NCI-H187 treated with DMSO at 0.1 percent for 48 hours (cell line): ENCODE results near the gene PTPRN.

ENCODE experiments used
- DNase-seq: peaks from one replicate; lab custom pipeline; 2025; lab: John Stamatoyannopoulos, UW

The PTPRN gene

GRCh38 chr2:219245148-219245898 is 63.9 kb downstream of the PTPRN start, which contains the start of the genes GLB1L and STK16:
Gene GLB1L, minus strand, starts transcription at chr2:219245444. Its CDS starts 1,871 bp downstream, at chr2:219243573.
Gene STK16, plus strand, starts transcription at chr2:219245479. Its CDS starts 521 bp downstream, at chr2:219246000.
- no peak for DNase-seq

DNA sequence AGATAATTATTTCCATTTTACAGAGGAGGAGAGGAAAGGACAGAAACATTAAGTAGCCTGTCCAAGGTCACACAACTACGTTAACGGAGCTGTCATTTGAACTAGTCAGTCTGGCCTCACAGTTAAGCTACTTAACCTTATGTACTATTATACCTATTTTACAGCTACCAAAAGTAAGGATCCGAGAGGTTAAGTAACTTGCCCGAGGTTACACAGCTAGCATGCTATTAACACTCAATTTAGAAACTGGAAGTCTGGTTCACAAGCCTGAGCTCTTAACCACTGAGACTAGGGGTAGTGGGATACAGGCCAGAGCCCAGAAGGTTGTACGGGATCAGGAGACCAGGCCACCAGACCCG is 64.4 kb downstream of the PTPRN start:
- no peak for DNase-seq

DNA sequence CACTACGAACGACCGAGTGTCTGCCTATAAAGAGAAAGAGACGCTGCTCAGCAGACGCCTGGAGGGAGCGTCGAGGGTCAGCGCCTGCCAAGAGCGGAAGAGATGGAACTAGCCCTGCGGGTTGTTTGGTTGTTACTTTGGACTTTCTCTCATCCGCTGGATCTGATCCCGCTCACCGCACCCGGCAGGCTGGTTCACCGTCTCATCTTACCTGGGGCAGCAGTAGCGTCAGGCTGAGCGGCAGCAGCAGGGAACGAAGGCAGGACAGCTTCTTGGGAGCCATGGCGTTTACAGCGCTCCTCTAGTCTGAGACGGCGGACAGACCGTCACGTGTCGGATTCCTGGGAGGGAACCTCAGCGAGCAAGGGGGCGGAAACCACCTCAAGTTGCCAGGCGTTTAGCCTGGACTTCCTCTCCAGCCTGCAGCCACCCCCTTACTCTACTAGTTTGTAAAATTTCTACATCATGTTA is 65.9 kb downstream of the PTPRN start:
- DNase-seq = no peak
